K562 (cell line): ENCODE measurements around the gene SLC25A21. TPM values are rescaled to one million over a fixed set of nuclear protein-coding genes. Genes with fewer than 3 reads are reported as not detected.

Source experiments
- ATAC-seq: fragments of 200-7000 bp; cut with Tn5 transposase; 3 replicates; pipeline ENCODE4 v1.9.1; 2020; ENCODE audit warnings: moderate library complexity
- BruUV-seq: library from RNA; stranded (reverse); fragments of 400-500 nt; replicated peaks from 2 replicates; lab custom pipeline; 2021; lab: Mats Ljungman, UMichigan
- CTCF ChIA-PET: fragments of 300-600 bp; formaldehyde crosslinking; extraction: SDS; loops from one replicate; lab custom pipeline; 2021; ENCODE audit warnings: low intra/inter-chr PET ratio; lab: Yijun Ruan, JAX
- POLR2A ChIA-PET: fragments of 300-600, 350-650 bp; sonication (Branson Sonifier 250); formaldehyde crosslinking; extraction: SDS; loops from one replicate; lab custom pipeline; 2021; ENCODE audit warnings: antibody characterized with exemption, inconsistent platforms; lab: Yijun Ruan, JAX
- DNase-seq, 4 experiments: peaks; one replicate each; pipeline versions ENCODE4 v3.0.0 to v3.0.0-alpha.2; 2011 to 2018; ENCODE audit warnings: low spot score in 3 of 4, mixed read lengths in 3 of 4; ENCODE audit errors: extremely low read depth in 1 of 4
- FAIRE-seq: peaks from 2 replicates; lab custom pipeline; 2011; peaks lifted over from hg19 to GRCh38; lab: Jason Lieb, UNC
- H2AFZ ChIP-seq: 2 replicates; pipeline ENCODE4 v1.6.0; 2011; ENCODE audit warnings: low read depth, low read length, control low read depth, inconsistent platforms
- H3K27ac ChIP-seq: fragments of 200-600 bp; 3 replicates; pipeline ENCODE4 v1.8.0; 2011; ENCODE audit warnings: low read depth, mild to moderate bottlenecking, control low read depth, inconsistent platforms, low read length, moderate library complexity, mixed read lengths; ENCODE audit errors: extremely low read depth
- H3K27me3 ChIP-seq, 2 experiments: fragments of 300-600 bp in 1 of 2; 2 replicates in 1 of 2; 3 replicates in 1 of 2; pipeline versions ENCODE4 v1.6.0 to v1.8.0; 2011; ENCODE audit warnings: inconsistent platforms in 2 of 2, low read length in 2 of 2, mild to moderate bottlenecking in 1 of 2, mixed read lengths in 1 of 2, moderate library complexity in 1 of 2; ENCODE audit not compliant: control insufficient read depth in 2 of 2, insufficient read depth in 2 of 2
- H3K36me3 ChIP-seq: fragments of 300-600 bp; 3 replicates; pipeline ENCODE4 v1.8.0; 2011; ENCODE audit warnings: mild to moderate bottlenecking, low read length, inconsistent platforms; ENCODE audit not compliant: control insufficient read depth, insufficient read depth
- H3K4me1 ChIP-seq, 2 experiments: fragments of 200-600 bp in 1 of 2; replicated peaks in 1 of 2; 2 replicates in 1 of 2; 3 replicates in 1 of 2; pipeline versions ENCODE4 v1.5.1 to v1.8.0; 2011; ENCODE audit warnings: inconsistent platforms in 2 of 2, low read length in 2 of 2, mild to moderate bottlenecking in 1 of 2, mixed read lengths in 1 of 2, moderate library complexity in 1 of 2; ENCODE audit not compliant: control insufficient read depth in 2 of 2, insufficient read depth in 2 of 2
- H3K4me2 ChIP-seq: 2 replicates; pipeline ENCODE4 v1.6.1; 2011; ENCODE audit warnings: low read length, control low read depth, inconsistent platforms, mixed read lengths; ENCODE audit not compliant: insufficient read depth
- H3K4me3 ChIP-seq: fragments of 200-600 bp; sonication (generic), shearing (Covaris generic); 2 replicates; pipeline ENCODE4 v1.5.1; 2016; ENCODE audit warnings: control low read depth, inconsistent platforms
- H3K79me2 ChIP-seq: fragments of 200-600 bp; 3 replicates; pipeline ENCODE4 v1.8.0; 2011; ENCODE audit warnings: low read length, inconsistent platforms; ENCODE audit not compliant: control insufficient read depth, insufficient read depth
- H3K9ac ChIP-seq, 2 experiments: 2 replicates each; pipeline versions ENCODE4 v1.6.0 to v1.6.1; 2011; ENCODE audit warnings: low read depth in 2 of 2, low read length in 2 of 2, control low read depth in 1 of 2, inconsistent platforms in 1 of 2, mild to moderate bottlenecking in 1 of 2, mixed read lengths in 1 of 2; ENCODE audit not compliant: insufficient read depth in 1 of 2
- H3K9me1 ChIP-seq: one replicate; pipeline ENCODE4 v1.6.0; 2011; ENCODE audit warnings: inconsistent platforms, mild to moderate bottlenecking, low read length, moderate library complexity; ENCODE audit not compliant: control insufficient read depth, insufficient read depth
- H3K9me3 ChIP-seq: replicated peaks from 2 replicates; pipeline ENCODE4 v1.5.1; 2011; ENCODE audit warnings: low read depth, low read length, inconsistent platforms; ENCODE audit not compliant: control insufficient read depth, insufficient read depth
- H4K20me1 ChIP-seq: replicated peaks from 2 replicates; pipeline ENCODE4 v1.6.1; 2011; ENCODE audit warnings: low read length, inconsistent platforms, mixed read lengths; ENCODE audit not compliant: control insufficient read depth, insufficient read depth
- AFF1 ChIP-seq, 2 experiments: fragments of 450-650 bp; IDR thresholded peaks; 2 replicates each; pipeline ENCODE4 v1.6.1; 2018; ENCODE audit warnings: mild to moderate bottlenecking in 2 of 2, low read depth in 1 of 2; ENCODE audit not compliant: partially characterized antibody in 2 of 2
- CBX2 ChIP-seq: fragments of 200-600 bp; sonication (generic); IDR thresholded peaks from one replicate; pipeline ENCODE4 v1.6.1; 2012; ENCODE audit warnings: mild to moderate bottlenecking, low read length, inconsistent platforms; ENCODE audit not compliant: insufficient read depth, poor library complexity, severe bottlenecking
- CTBP1 ChIP-seq: fragments of 450-650 bp; IDR thresholded peaks from 2 replicates; pipeline ENCODE4 v1.6.1; 2016; ENCODE audit warnings: borderline replicate concordance
- ELF4 ChIP-seq: fragments of 450-650 bp; formaldehyde crosslinking; IDR thresholded peaks from 2 replicates; pipeline ENCODE4 v1.4.0; 2022; ENCODE audit warnings: missing genetic modification characterization
- FOS ChIP-seq: IDR thresholded peaks from 3 replicates; pipeline ENCODE4 v1.6.1; 2011; ENCODE audit not compliant: insufficient read length; ENCODE audit errors: extremely low read depth
- FOXJ3 ChIP-seq: sonication (generic); formaldehyde crosslinking; IDR thresholded peaks from 2 replicates; pipeline ENCODE4 v1.4.0; 2020; ENCODE audit warnings: mild to moderate bottlenecking, missing genetic modification reagents
- KLF13 ChIP-seq: fragments of 450-650 bp; IDR thresholded peaks from 2 replicates; pipeline ENCODE4 v1.6.1; 2016; ENCODE audit warnings: missing genetic modification characterization, low read depth, mild to moderate bottlenecking, missing compliant biosample characterization, moderate library complexity, borderline replicate concordance
- MAFF ChIP-seq: IDR thresholded peaks from 2 replicates; pipeline ENCODE4 v1.6.1; 2012; ENCODE audit warnings: low read length, improper control_type of control experiment
- MAFK ChIP-seq: IDR thresholded peaks from 2 replicates; pipeline ENCODE4 v1.6.1; 2011; ENCODE audit warnings: low read length, improper control_type of control experiment
- NCOA6 ChIP-seq: fragments of 450-650 bp; IDR thresholded peaks from 2 replicates; pipeline ENCODE4 v1.6.1; 2017; ENCODE audit warnings: mild to moderate bottlenecking
- NR4A1 ChIP-seq, 2 experiments: fragments of 250-450 bp in 1 of 2; fragments of 450-650 bp in 1 of 2; sonication (Bioruptor Pico) in 1 of 2; IDR thresholded peaks; 2 replicates each; pipeline versions ENCODE4 v1.4.0 to v1.6.1; 2016 to 2020; ENCODE audit warnings: mild to moderate bottlenecking in 2 of 2, missing compliant biosample characterization in 1 of 2, missing genetic modification characterization in 1 of 2, moderate library complexity in 1 of 2
- RBM17 ChIP-seq: fragments of 200-400 bp; formaldehyde crosslinking; IDR thresholded peaks from 2 replicates; pipeline ENCODE4 v1.6.1; 2017; ENCODE audit warnings: low read depth, mild to moderate bottlenecking, low read length, borderline replicate concordance
- SMARCC2 ChIP-seq: fragments of 450-650 bp; IDR thresholded peaks from 2 replicates; pipeline ENCODE4 v1.6.1; 2017; ENCODE audit warnings: antibody characterized with exemption, moderate library complexity, mild to moderate bottlenecking, low read depth
- TCF7 ChIP-seq: sonication (generic); IDR thresholded peaks from 2 replicates; pipeline ENCODE4 v1.6.1; 2016; ENCODE audit warnings: antibody characterized with exemption, borderline replicate concordance
- TSHZ1 ChIP-seq: fragments of 250-450 bp; sonication (Bioruptor Pico); IDR thresholded peaks from 2 replicates; pipeline ENCODE4 v1.4.0; 2020; ENCODE audit warnings: mild to moderate bottlenecking, moderate library complexity
- XRCC4 ChIP-seq: IDR thresholded peaks from one replicate; pipeline ENCODE4 v1.6.1; 2011; ENCODE audit not compliant: insufficient read depth, insufficient read length; ENCODE audit errors: extremely low read depth
- ZNF583 ChIP-seq: fragments of 250-450 bp; sonication (Bioruptor Pico); IDR thresholded peaks from 2 replicates; pipeline ENCODE4 v1.4.0; 2020
- WGBS: fragments of 100-300 bp; shearing (Covaris generic); methylation state at CpG from one replicate; pipeline ENCODE4 v1.1.6; 2016; ENCODE audit warnings: low coverage, mixed read lengths; ENCODE audit not compliant: insufficient coverage; ENCODE audit errors: missing lambda C conversion rate; 5-methylcytosine and 5-hydroxymethylcytosine counted together
- in situ Hi-C: fragments of 300-500 bp; cut with MboI; formaldehyde crosslinking; loops from 4 replicates; pipeline ENCODE4 v1.15.0; 2018; ENCODE audit warnings: inconsistent platforms, mixed read lengths
- intact Hi-C: fragments of 100-400 bp; cut with micrococcal nuclease; formaldehyde crosslinking; loops from 2 replicates; pipeline ENCODE4 v1.14.2; 2022
- polyA plus RNA-seq, 8 experiments: library from polyadenylated mRNA; depleted of rRNA in 4 of 8; stranded (reverse) in 5 of 8; unstranded in 3 of 8; fragments of >200 nt; fragmentation: Nextera tagmentation in 2 of 8; fragmentation: Illumina TruSeq in 1 of 8; extraction: Ambion mirVana in 2 of 8; extraction: Trizol in 1 of 8; gene quantifications; 2 replicates each; pipeline versions ENCODE4 v1.2.1 to v1.2.3, GENCODE V29; 2011 to 2014; ENCODE audit warnings: inconsistent platforms in 1 of 8, missing spikeins in 1 of 8
- total RNA-seq, 7 experiments: library from RNA; depleted of rRNA in 6 of 7; stranded (reverse); fragments of >200 nt in 6 of 7; fragmentation: Illumina TruSeq in 2 of 7; extraction: Trizol in 2 of 7; gene quantifications; 2 replicates each; pipeline versions ENCODE4 v1.2.1 to v1.2.3, GENCODE V29; 2011 to 2021; ENCODE audit warnings: low replicate concordance in 1 of 7

Gene SLC25A21
- total and polyA plus RNA-seq, 9 of the 15 experiments (the other 6 are each of a cell fraction or from before 2014, with no cell fraction given), result 15.2 to 46.7 (median 28.7) TPM

- intact Hi-C loops, result no loop called here
- TF ChIP-seq CTBP1, result no peak
- TF ChIP-seq MAFF, result no peak
- TF ChIP-seq KLF13 (tag), result no peak
- no peak for TF ChIP-seq FOXJ3 (CRISPR knock-in tag)
- TF ChIP-seq TSHZ1 (CRISPR knock-in tag), result no peak
- no peak for TF ChIP-seq AFF1 (IDR thresholded peaks at IDR 0.05; ENCODE audit: low read depth in 1 of 2, partially characterized antibody in 2 of 2)
- TF ChIP-seq TCF7, result no peak
- no peak for TF ChIP-seq RBM17
- TF ChIP-seq ZNF583 (CRISPR knock-in tag), result no peak
- no peak for TF ChIP-seq NCOA6
- TF ChIP-seq NR4A1 (CRISPR knock-in tag; IDR thresholded peaks at IDR 0.05), result no peak
- no peak for TF ChIP-seq NR4A1 (tag; IDR thresholded peaks at IDR 0.05)
- TF ChIP-seq MAFK, result no peak
- no peak for TF ChIP-seq XRCC4
- TF ChIP-seq ELF4, result no peak
- TF ChIP-seq CBX2, result no peak
- no peak for TF ChIP-seq FOS
- TF ChIP-seq SMARCC2, result no peak
- TF ChIP-seq, all 486 proteins: peak for 0
- ATAC-seq, result no peak
- Histone ChIP-seq H2AFZ (no peak overlapping the region), H3K4me3 (no peak overlapping the region), H3K36me3 (peaks cover 4% of the 10 kb centered on the region; the same call in 1 of the 3 replicates), H3K27ac (no peak overlapping the region), H3K4me2 (no peak overlapping the region), H3K79me2 (no peaks in the 10 kb centered on the region), H3K9ac (no peak overlapping the region), H3K27me3 (no peaks in the 10 kb centered on the region), H3K9me1 (no peaks in the 10 kb centered on the region), H3K9me3 (no peaks in the 10 kb centered on the region), H4K20me1 (no peaks in the 10 kb centered on the region), H3K4me1 (no peaks in the 10 kb centered on the region)
- CTCF ChIA-PET, result no interaction called here
- 63% methylated on average over 5 of the region's 7 CpGs for WGBS
- POLR2A ChIA-PET, result interaction anchor here (0.7 to 1.0 kb wide), 2 partner anchors 10 to 15 kb away, joined by 3 to 5 read pairs; no protein-coding TSS in a partner anchor
- FAIRE-seq, result no peak
- DNase-seq, result no peak
- no TSS peak for BruUV-seq
- in situ Hi-C loops, result no loop called here
Measured at GRCh38 chr14:36738269-36738668, 434.1 kb downstream of the SLC25A21 start.
